Type B pancreatic cell (in vitro differentiated cells): ENCODE results near the gene MAML2. TPM values are rescaled to one million over a fixed set of nuclear protein-coding genes. Genes with fewer than 3 reads are reported as not detected.

Source experiments
- DNase-seq: peaks from one replicate; pipeline ENCODE4 v3.0.0; 2021; ENCODE audit warnings: mixed read lengths; ENCODE audit not compliant: unreplicated experiment; ENCODE audit errors: extremely low spot score
- H3K27ac Mint-ChIP-seq: 2 replicates; pipeline ENCODE4 v1.8.0; 2021; ENCODE audit warnings: mild to moderate bottlenecking, mixed read lengths
- H3K27me3 Mint-ChIP-seq: 2 replicates; pipeline ENCODE4 v1.8.0; 2021; ENCODE audit warnings: mixed read lengths
- H3K36me3 Mint-ChIP-seq: 2 replicates; pipeline ENCODE4 v1.8.0; 2021; ENCODE audit warnings: mixed read lengths
- H3K4me1 Mint-ChIP-seq: one replicate; pipeline ENCODE4 v1.8.0; 2021; ENCODE audit warnings: mixed read lengths; ENCODE audit not compliant: unreplicated experiment
- H3K4me3 Mint-ChIP-seq: 2 replicates; pipeline ENCODE4 v1.8.0; 2021; ENCODE audit warnings: mild to moderate bottlenecking, mixed read lengths
- H3K9me3 Mint-ChIP-seq: 2 replicates; pipeline ENCODE4 v1.8.0; 2021; ENCODE audit warnings: mixed read lengths
- CTCF ChIP-seq: fragments of 200-600 bp; sonication (generic); conservative IDR thresholded peaks from 2 replicates; pipeline ENCODE4 v1.5.0; 2021; ENCODE audit warnings: antibody characterized with exemption, mild to moderate bottlenecking
- total RNA-seq: library from RNA; stranded (reverse); gene quantifications from 2 replicates; pipeline ENCODE4 v1.2.1, GENCODE V29; 2021; ENCODE audit warnings: low replicate concordance

Gene MAML2
- total RNA-seq, 1 donor from 2014 or later: 20.8 TPM

GRCh38 chr11:96001037-96001436, 342.0 kb downstream of the MAML2 start:
- DNase-seq: no peak
- no peak for TF ChIP-seq CTCF
- H3K27me3 Mint-ChIP-seq: no peaks in the 10 kb centered on the region
- peaks cover 27% of the 10 kb centered on the region for H3K4me1 Mint-ChIP-seq
- no peak overlapping the region for H3K27ac Mint-ChIP-seq
- H3K36me3 Mint-ChIP-seq: peaks cover 7% of the 10 kb centered on the region
- no peak overlapping the region for H3K4me3 Mint-ChIP-seq
- no peaks in the 10 kb centered on the region for H3K9me3 Mint-ChIP-seq

- TF ChIP-seq CTCF: no peak
- no peaks in the 10 kb centered on the region for H3K27me3 Mint-ChIP-seq
- peaks cover 27% of the 10 kb centered on the region for H3K4me1 Mint-ChIP-seq
- no peaks in the 10 kb centered on the region for H3K9me3 Mint-ChIP-seq
- DNase-seq: no peak
- H3K4me3 Mint-ChIP-seq: no peak overlapping the region
- H3K36me3 Mint-ChIP-seq: peaks cover 10% of the 10 kb centered on the region
- peak overlapping the region; percentile 7 for H3K27ac Mint-ChIP-seq
These were observed 343.1 kb downstream of the MAML2 start for GRCh38 chr11:95999711-96000406.

- Mint-ChIP-seq H3K4me3 (no peak overlapping the region), H3K9me3 (no peaks in the 10 kb centered on the region), H3K36me3 (peaks cover 13% of the 10 kb centered on the region), H3K27me3 (no peaks in the 10 kb centered on the region), H3K27ac (no peak overlapping the region), H3K4me1 (peaks cover 39% of the 10 kb centered on the region)
- no peak for DNase-seq
- no peak for TF ChIP-seq CTCF
These were observed 346.3 kb downstream of the MAML2 start for GRCh38 chr11:95996621-95997235.

- H3K27ac Mint-ChIP-seq: peak overlapping the region; percentile 44
These were observed 348.7 kb downstream of the MAML2 start for GRCh38 chr11:95994329-95994728.

More at GRCh38 chr11:95994329-95994728, 348.7 kb downstream of the MAML2 start:
- H3K27me3 Mint-ChIP-seq: no peaks in the 10 kb centered on the region
- peaks cover 15% of the 10 kb centered on the region for H3K36me3 Mint-ChIP-seq
- peaks cover 29% of the 10 kb centered on the region for H3K4me1 Mint-ChIP-seq
- H3K9me3 Mint-ChIP-seq: no peaks in the 10 kb centered on the region
- no peak for DNase-seq
- H3K4me3 Mint-ChIP-seq: no peak overlapping the region
- TF ChIP-seq CTCF: no peak
